PFSK-1 (cell line): ENCODE data around the gene ALG1.

Source experiments
- FOXP2 ChIP-seq: optimal IDR thresholded peaks from 2 replicates; pipeline ENCODE3; 2011; ENCODE audit warnings: borderline replicate concordance, control low read depth, inconsistent platforms; ENCODE audit not compliant: insufficient read depth; ENCODE audit errors: extremely low read length, extremely low read depth
- POLR2AphosphoS5 ChIP-seq: IDR thresholded peaks from 2 replicates; pipeline ENCODE4 v1.6.1; 2012; ENCODE audit warnings: low read depth, mild to moderate bottlenecking, control low read depth, low read length, moderate library complexity
- REST ChIP-seq, 2 experiments: IDR thresholded peaks; 2 replicates each; pipeline versions ENCODE4 v1.6.1 to v1.8.0; 2011 to 2012; ENCODE audit warnings: low read depth in 2 of 2, low read length in 2 of 2, control low read depth in 1 of 2, inconsistent platforms in 1 of 2, mild to moderate bottlenecking in 1 of 2, moderate library complexity in 1 of 2; ENCODE audit not compliant: insufficient read depth in 1 of 2
- SIN3A ChIP-seq: IDR thresholded peaks from 2 replicates; pipeline ENCODE4 v1.6.1; 2012; ENCODE audit warnings: mild to moderate bottlenecking, low read length, moderate library complexity, borderline replicate concordance; ENCODE audit not compliant: insufficient read depth
- TAF1 ChIP-seq: IDR thresholded peaks from 2 replicates; pipeline ENCODE4 v1.6.1; 2012; ENCODE audit warnings: low read length, control low read depth, borderline replicate concordance; ENCODE audit not compliant: insufficient read depth

Gene ALG1

GRCh38 chr16:5065813-5066212 is 5.8 kb upstream of the ALG1 start, which contains the start of gene C16orf89:
C16orf89 (minus strand) TSS chr16:5065956; CDS start chr16:5065908, 48 bp downstream.
- no peak for TF ChIP-seq TAF1
- no peak for TF ChIP-seq SIN3A
- TF ChIP-seq POLR2AphosphoS5: no peak

GRCh38 chr16:5066511-5066910 is 5.1 kb upstream of the ALG1 start:
- no peak for TF ChIP-seq TAF1
- TF ChIP-seq SIN3A: no peak
- no peak for TF ChIP-seq FOXP2
- no peak for TF ChIP-seq POLR2AphosphoS5
- no peak for TF ChIP-seq REST (IDR thresholded peaks at IDR 0.05; ENCODE audit: insufficient read depth in 1 of 2, low read depth in 2 of 2, low read length in 2 of 2)

- no peak for TF ChIP-seq SIN3A
- TF ChIP-seq TAF1: no peak
- TF ChIP-seq FOXP2: no peak
- TF ChIP-seq POLR2AphosphoS5: no peak
- TF ChIP-seq REST (IDR thresholded peaks at IDR 0.05; ENCODE audit: insufficient read depth in 1 of 2, low read depth in 2 of 2, low read length in 2 of 2): no peak
Measured at GRCh38 chr16:5069048-5069447, 2.6 kb upstream of the ALG1 start.

- TF ChIP-seq REST (IDR thresholded peaks at IDR 0.05; ENCODE audit: insufficient read depth in 1 of 2, low read depth in 2 of 2, low read length in 2 of 2) (no peak), FOXP2 (no peak), POLR2AphosphoS5 (no peak), SIN3A (no peak), TAF1 (no peak)
Measured at GRCh38 chr16:5069854-5070253, 1.8 kb upstream of the ALG1 start.

GRCh38 chr16:5070431-5071186 is 1.0 kb upstream of the ALG1 start:
- TF ChIP-seq POLR2AphosphoS5 (no peak), FOXP2 (no peak), REST (IDR thresholded peaks at IDR 0.05; ENCODE audit: insufficient read depth in 1 of 2, low read depth in 2 of 2, low read length in 2 of 2) (no peak), SIN3A (no peak), TAF1 (no peak)

- TF ChIP-seq SIN3A (no peak), FOXP2 (no peak), POLR2AphosphoS5 (no peak), TAF1 (no peak), REST (IDR thresholded peaks at IDR 0.05; ENCODE audit: insufficient read depth in 1 of 2, low read depth in 2 of 2, low read length in 2 of 2) (no peak)
Measured at GRCh38 chr16:5071341-5071680, 332 bp upstream of the ALG1 start.
